A673 (cell line): ENCODE results near the gene RYR1. TPM values are rescaled to one million over a fixed set of nuclear protein-coding genes. Genes with fewer than 3 reads are reported as not detected.

ENCODE experiments used
- BruUV-seq: library from RNA; stranded (reverse); fragments of 400-500 nt; replicated peaks from 2 replicates; lab custom pipeline; 2021; lab: Mats Ljungman, UMichigan
- CTCF ChIA-PET: fragments of 300-600 bp; sonication (Branson Sonifier 250); formaldehyde crosslinking; loops from one replicate; lab custom pipeline; 2022; ENCODE audit warnings: antibody characterized with exemption; lab: Charles Lee
- POLR2A ChIA-PET: fragments of 300-600 bp; sonication (Branson Sonifier 250); formaldehyde crosslinking; loops from one replicate; lab custom pipeline; 2022; ENCODE audit warnings: antibody characterized with exemption; ENCODE audit not compliant: low non-redundant PET; lab: Charles Lee
- DNase-seq: peaks from one replicate; pipeline ENCODE4 v3.0.0-alpha.2; 2015; ENCODE audit warnings: low spot score
- H3K27ac ChIP-seq: fragments of 200-600 bp; sonication (generic); 2 replicates; pipeline ENCODE4 v1.5.1; 2016; ENCODE audit warnings: mixed run types, low read depth, mild to moderate bottlenecking, mixed read lengths, antibody characterized with exemption, low read length; ENCODE audit not compliant: poor library complexity, severe bottlenecking
- H3K27me3 ChIP-seq: fragments of 200-600 bp; sonication (generic); replicated peaks from 2 replicates; pipeline ENCODE4 v1.6.1; 2017; ENCODE audit warnings: mixed run types, low read depth, mild to moderate bottlenecking, mixed read lengths, antibody characterized with exemption, low read length; ENCODE audit not compliant: insufficient read depth, poor library complexity
- H3K36me3 ChIP-seq: fragments of 200-600 bp; sonication (generic); 2 replicates; pipeline ENCODE4 v1.6.1; 2016; ENCODE audit warnings: mixed run types, mild to moderate bottlenecking, mixed read lengths, antibody characterized with exemption, low read length; ENCODE audit not compliant: insufficient read depth, poor library complexity, severe bottlenecking
- H3K4me1 ChIP-seq: fragments of 200-600 bp; sonication (generic); 2 replicates; pipeline ENCODE4 v1.6.1; 2017; ENCODE audit warnings: mixed run types, mild to moderate bottlenecking, mixed read lengths, antibody characterized with exemption, low read length; ENCODE audit not compliant: insufficient read depth, poor library complexity, severe bottlenecking
- H3K4me3 ChIP-seq: fragments of 200-600 bp; sonication (generic); 2 replicates; pipeline ENCODE4 v1.5.1; 2016; ENCODE audit warnings: low read depth, mixed run types, mild to moderate bottlenecking, mixed read lengths, low read length; ENCODE audit not compliant: poor library complexity, severe bottlenecking
- H3K9me3 ChIP-seq: fragments of 200-600 bp; sonication (generic); 2 replicates; pipeline ENCODE4 v1.6.1; 2016; ENCODE audit warnings: mixed run types, low read depth, mild to moderate bottlenecking, mixed read lengths, antibody characterized with exemption, low read length; ENCODE audit not compliant: poor library complexity, severe bottlenecking
- EZH2 ChIP-seq: fragments of 200-600 bp; sonication (generic); IDR thresholded peaks from 2 replicates; pipeline ENCODE4 v1.6.1; 2017; ENCODE audit warnings: borderline replicate concordance, low read depth, mild to moderate bottlenecking, mixed read lengths, antibody characterized with exemption, low read length; ENCODE audit not compliant: poor library complexity, severe bottlenecking
- intact Hi-C: fragments of 100-400 bp; cut with micrococcal nuclease; formaldehyde crosslinking; loops from one replicate; pipeline ENCODE4 v1.10.0; 2022; ENCODE audit not compliant: unreplicated experiment
- total RNA-seq: library from RNA; stranded (reverse); gene quantifications from 2 replicates; pipeline ENCODE4 v1.2.3, GENCODE V29; 2021
- TF ChIP-seq, protein P1 (sequence below): fragments of 300-800, 200-600 bp; sonication (generic); conservative IDR thresholded peaks from 2 replicates; pipeline ENCODE4 v1.5.1; 2017; ENCODE audit warnings: low read depth, mild to moderate bottlenecking, antibody characterized with exemption, low read length, moderate library complexity, mixed read lengths

Gene RYR1
- total RNA-seq, 1 experiment from 2014 or later = 0.28 TPM

DNA sequence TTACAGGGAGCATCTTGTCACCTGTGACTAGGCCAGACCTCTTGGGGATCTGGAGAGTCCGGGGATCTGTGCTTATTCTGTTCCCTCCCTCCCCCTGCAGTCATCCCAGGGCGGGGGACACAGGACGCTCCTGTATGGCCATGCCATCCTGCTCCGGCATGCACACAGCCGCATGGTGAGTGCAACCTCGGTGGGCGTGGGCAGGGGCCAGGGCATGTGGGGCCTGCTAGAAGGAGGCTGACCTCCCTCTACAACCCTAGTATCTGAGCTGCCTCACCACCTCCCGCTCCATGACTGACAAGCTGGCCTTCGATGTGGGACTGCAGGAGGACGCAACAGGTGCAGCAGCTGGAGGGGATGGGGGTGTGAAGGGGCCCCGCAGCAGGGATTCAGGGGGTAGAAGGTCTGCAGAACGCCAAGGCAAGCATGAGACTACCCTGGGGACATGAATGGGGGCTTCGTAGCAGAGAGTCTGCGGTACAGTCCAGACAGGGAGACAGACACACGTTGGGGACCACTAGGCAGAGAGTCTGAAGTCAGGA lies 10.0 kb downstream of the RYR1 start:
- ChIA-PET POLR2A (no interaction called here), CTCF (no interaction called here)
- Histone ChIP-seq H3K36me3 (no peaks in the 10 kb centered on the region), H3K4me1 (no peaks in the 10 kb centered on the region), H3K9me3 (no peaks in the 10 kb centered on the region), H3K4me3 (no peak overlapping the region), H3K27ac (no peak overlapping the region), H3K27me3 (no peaks in the 10 kb centered on the region)
- TF ChIP-seq EZH2 = no peak
- TF ChIP-seq, protein P1, sequence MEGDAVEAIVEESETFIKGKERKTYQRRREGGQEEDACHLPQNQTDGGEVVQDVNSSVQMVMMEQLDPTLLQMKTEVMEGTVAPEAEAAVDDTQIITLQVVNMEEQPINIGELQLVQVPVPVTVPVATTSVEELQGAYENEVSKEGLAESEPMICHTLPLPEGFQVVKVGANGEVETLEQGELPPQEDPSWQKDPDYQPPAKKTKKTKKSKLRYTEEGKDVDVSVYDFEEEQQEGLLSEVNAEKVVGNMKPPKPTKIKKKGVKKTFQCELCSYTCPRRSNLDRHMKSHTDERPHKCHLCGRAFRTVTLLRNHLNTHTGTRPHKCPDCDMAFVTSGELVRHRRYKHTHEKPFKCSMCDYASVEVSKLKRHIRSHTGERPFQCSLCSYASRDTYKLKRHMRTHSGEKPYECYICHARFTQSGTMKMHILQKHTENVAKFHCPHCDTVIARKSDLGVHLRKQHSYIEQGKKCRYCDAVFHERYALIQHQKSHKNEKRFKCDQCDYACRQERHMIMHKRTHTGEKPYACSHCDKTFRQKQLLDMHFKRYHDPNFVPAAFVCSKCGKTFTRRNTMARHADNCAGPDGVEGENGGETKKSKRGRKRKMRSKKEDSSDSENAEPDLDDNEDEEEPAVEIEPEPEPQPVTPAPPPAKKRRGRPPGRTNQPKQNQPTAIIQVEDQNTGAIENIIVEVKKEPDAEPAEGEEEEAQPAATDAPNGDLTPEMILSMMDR = no peak
- intact Hi-C loops = no loop called here
- BruUV-seq = no TSS peak
- no peak for DNase-seq

- no peaks in the 10 kb centered on the region for H3K4me1 ChIP-seq
- intact Hi-C loops = no loop called here
- no peak overlapping the region for H3K27ac ChIP-seq
- TF ChIP-seq, protein P1 = no peak
- TF ChIP-seq EZH2 = no peak
- H3K9me3 ChIP-seq = no peaks in the 10 kb centered on the region
- H3K36me3 ChIP-seq = no peaks in the 10 kb centered on the region
- BruUV-seq = no TSS peak
- ChIA-PET CTCF (no interaction called here), POLR2A (no interaction called here)
- no peaks in the 10 kb centered on the region for H3K27me3 ChIP-seq
- no peak for DNase-seq
- H3K4me3 ChIP-seq = no peak overlapping the region
These were observed 10.5 kb downstream of the RYR1 start for GRCh38 chr19:38444026-38444425.

- no peaks in the 10 kb centered on the region for H3K36me3 ChIP-seq
- ChIA-PET CTCF (no interaction called here), POLR2A (no interaction called here)
- no peaks in the 10 kb centered on the region for H3K9me3 ChIP-seq
- H3K4me1 ChIP-seq = no peaks in the 10 kb centered on the region
- H3K4me3 ChIP-seq = no peak overlapping the region
- BruUV-seq = no TSS peak
- intact Hi-C loops = no loop called here
- no peaks in the 10 kb centered on the region for H3K27me3 ChIP-seq
- no peak overlapping the region for H3K27ac ChIP-seq
- no peak for TF ChIP-seq EZH2
- TF ChIP-seq, protein P1 = no peak
- no peak for DNase-seq
These were observed 11.9 kb downstream of the RYR1 start for GRCh38 chr19:38445362-38445761.
